Endothelial cell (in vitro differentiated cells): ENCODE measurements around the gene BRINP1. TPM values are rescaled to one million over a fixed set of nuclear protein-coding genes. Genes with fewer than 3 reads are reported as not detected.

Experiments
- DNase-seq: peaks from one replicate; pipeline ENCODE4 v3.0.0; 2021; ENCODE audit warnings: low spot score
- H3K27ac Mint-ChIP-seq: one replicate; pipeline ENCODE4 v1.8.0; 2021; ENCODE audit warnings: mixed read lengths, inconsistent platforms; ENCODE audit not compliant: unreplicated experiment
- H3K27me3 Mint-ChIP-seq: one replicate; pipeline ENCODE4 v1.8.0; 2021; ENCODE audit warnings: mild to moderate bottlenecking, moderate library complexity, mixed read lengths, inconsistent platforms; ENCODE audit not compliant: unreplicated experiment
- H3K36me3 Mint-ChIP-seq: one replicate; pipeline ENCODE4 v1.8.0; 2021; ENCODE audit warnings: mild to moderate bottlenecking, low read depth, mixed read lengths, inconsistent platforms; ENCODE audit not compliant: unreplicated experiment
- H3K4me1 Mint-ChIP-seq: one replicate; pipeline ENCODE4 v1.8.0; 2021; ENCODE audit warnings: mild to moderate bottlenecking, mixed read lengths, inconsistent platforms; ENCODE audit not compliant: unreplicated experiment
- H3K4me3 Mint-ChIP-seq: one replicate; pipeline ENCODE4 v1.8.0; 2021; ENCODE audit warnings: mild to moderate bottlenecking, mixed read lengths, inconsistent platforms; ENCODE audit not compliant: unreplicated experiment
- H3K9me3 Mint-ChIP-seq: one replicate; pipeline ENCODE4 v1.8.0; 2021; ENCODE audit warnings: mixed read lengths, inconsistent platforms; ENCODE audit not compliant: unreplicated experiment
- total RNA-seq: library from RNA; stranded (reverse); fragmentation: NEBNext Ultra II Directional; extraction: Animal tissue kit (Norgen Biotek cat#: 25700); gene quantifications from one replicate; pipeline ENCODE4 v1.2.1, GENCODE V29; 2021; ENCODE audit not compliant: unreplicated experiment
- TF ChIP-seq, protein P1 (sequence below): fragments of 200-600 bp; sonication (generic); IDR thresholded peaks from one replicate; pipeline ENCODE4 v1.5.0; 2021; ENCODE audit warnings: antibody characterized with exemption; ENCODE audit not compliant: unreplicated experiment

The BRINP1 gene
- total RNA-seq, 1 donor from 2014 or later, result 1.9 TPM

DNA sequence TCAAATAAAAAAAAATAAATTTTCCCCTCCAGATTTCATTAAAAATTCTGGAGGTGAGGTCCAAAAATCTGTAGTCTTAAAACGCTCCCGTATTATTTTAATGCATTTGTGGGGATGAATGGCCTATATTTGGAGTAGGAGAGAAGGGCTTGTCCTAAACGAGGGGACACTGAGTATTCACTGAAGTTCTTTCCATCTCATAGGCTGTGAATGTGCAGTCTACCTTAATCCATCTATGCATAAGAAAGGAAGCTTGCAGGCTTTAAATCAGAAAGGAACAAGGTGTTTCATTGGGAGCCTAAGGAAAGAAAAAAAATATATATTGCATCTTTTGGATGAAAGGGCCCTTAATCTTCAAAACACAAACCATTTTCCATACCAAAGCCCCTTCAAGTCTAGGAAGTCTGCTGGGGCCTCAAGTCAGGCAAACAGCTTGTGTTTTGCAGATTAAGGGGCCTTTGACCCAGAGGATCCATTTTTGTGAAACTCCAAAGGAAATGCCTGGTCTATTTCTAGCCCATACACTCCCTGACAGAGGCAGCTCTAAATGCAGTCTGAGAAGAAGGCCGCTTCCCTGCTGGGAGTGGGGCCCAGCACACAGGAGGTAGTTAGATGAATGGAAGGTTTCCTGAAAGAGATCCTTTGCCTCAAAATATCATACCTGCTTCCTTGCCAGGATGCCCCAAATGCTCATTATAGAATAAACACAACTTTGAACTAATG, 35.6 kb downstream of the BRINP1 start:
- Mint-ChIP-seq H3K27ac (no peak overlapping the region), H3K27me3 (no peaks in the 10 kb centered on the region), H3K36me3 (peaks cover under 1% of the 10 kb centered on the region), H3K9me3 (no peaks in the 10 kb centered on the region), H3K4me1 (peaks cover 6% of the 10 kb centered on the region), H3K4me3 (no peak overlapping the region)
- DNase-seq, result no peak
- TF ChIP-seq, protein P1, sequence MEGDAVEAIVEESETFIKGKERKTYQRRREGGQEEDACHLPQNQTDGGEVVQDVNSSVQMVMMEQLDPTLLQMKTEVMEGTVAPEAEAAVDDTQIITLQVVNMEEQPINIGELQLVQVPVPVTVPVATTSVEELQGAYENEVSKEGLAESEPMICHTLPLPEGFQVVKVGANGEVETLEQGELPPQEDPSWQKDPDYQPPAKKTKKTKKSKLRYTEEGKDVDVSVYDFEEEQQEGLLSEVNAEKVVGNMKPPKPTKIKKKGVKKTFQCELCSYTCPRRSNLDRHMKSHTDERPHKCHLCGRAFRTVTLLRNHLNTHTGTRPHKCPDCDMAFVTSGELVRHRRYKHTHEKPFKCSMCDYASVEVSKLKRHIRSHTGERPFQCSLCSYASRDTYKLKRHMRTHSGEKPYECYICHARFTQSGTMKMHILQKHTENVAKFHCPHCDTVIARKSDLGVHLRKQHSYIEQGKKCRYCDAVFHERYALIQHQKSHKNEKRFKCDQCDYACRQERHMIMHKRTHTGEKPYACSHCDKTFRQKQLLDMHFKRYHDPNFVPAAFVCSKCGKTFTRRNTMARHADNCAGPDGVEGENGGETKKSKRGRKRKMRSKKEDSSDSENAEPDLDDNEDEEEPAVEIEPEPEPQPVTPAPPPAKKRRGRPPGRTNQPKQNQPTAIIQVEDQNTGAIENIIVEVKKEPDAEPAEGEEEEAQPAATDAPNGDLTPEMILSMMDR, result no peak

DNA sequence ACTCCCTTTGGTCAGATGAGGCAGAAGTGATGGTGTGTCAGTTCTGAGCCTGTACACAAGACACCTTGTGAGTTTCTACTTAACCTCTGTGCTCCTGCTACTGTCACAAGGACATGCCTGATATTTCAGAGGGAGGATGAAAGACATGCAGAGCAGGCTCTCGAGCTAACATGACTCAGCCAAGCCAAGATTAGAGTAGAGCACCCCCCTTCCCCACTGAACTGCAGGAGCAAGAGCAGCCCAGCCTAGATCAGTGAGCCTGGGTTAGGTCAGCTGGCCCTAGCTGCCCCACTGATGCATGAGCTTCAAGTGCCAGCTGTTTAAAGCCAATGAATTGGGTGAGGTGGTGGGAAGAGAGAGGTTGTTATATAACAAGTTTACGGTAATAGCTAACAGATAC, 36.7 kb downstream of the BRINP1 start:
- no peaks in the 10 kb centered on the region for H3K9me3 Mint-ChIP-seq
- H3K4me3 Mint-ChIP-seq, result no peak overlapping the region
- TF ChIP-seq, protein P1, result no peak
- H3K36me3 Mint-ChIP-seq, result peaks cover 4% of the 10 kb centered on the region
- peaks cover 6% of the 10 kb centered on the region for H3K4me1 Mint-ChIP-seq
- H3K27me3 Mint-ChIP-seq, result no peaks in the 10 kb centered on the region
- H3K27ac Mint-ChIP-seq, result no peak overlapping the region
- DNase-seq, result no peak

DNA sequence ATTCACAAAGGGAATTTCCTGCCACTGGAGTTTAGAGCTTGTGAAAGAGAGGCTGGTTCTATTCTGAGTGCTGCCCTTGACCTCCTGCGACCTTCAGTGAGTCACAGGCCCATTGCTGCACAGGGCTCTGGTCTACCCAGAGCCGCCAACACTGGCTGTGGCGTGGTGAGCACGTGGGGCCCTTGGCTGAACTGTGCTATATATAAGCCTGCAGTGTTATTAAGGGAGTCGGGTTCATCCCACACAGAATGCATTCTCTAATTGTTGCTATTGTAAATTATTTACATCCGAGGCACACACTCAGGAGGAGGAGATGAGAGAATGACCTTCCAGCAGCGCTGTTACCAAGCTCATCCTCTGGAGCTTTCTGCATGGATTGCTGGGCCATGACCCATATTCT, 47.1 kb downstream of the BRINP1 start:
- Mint-ChIP-seq H3K4me3 (no peak overlapping the region), H3K36me3 (no peaks in the 10 kb centered on the region), H3K4me1 (peaks cover 3% of the 10 kb centered on the region), H3K9me3 (no peaks in the 10 kb centered on the region), H3K27ac (no peak overlapping the region), H3K27me3 (no peaks in the 10 kb centered on the region)
- TF ChIP-seq, protein P1, result no peak
- DNase-seq, result no peak

DNA sequence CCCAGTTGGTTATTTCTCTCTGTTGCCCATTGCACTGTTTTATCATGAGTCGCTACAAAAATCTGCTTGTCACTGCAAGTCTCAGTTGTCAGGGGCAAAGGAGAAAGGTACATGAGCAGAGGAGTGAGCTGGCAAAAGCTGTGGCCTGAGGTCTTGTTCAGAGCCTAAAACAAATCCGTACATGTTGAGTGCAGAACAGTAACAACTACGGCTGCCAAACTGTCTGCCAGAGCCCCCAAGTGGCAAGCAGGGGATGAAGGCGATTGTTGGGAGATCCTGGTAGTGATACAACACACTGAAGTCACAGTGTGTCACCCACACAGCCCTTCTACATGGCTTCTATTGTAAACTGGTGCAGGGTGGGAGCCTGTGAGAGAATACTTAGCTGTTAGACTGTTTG, 50.9 kb downstream of the BRINP1 start:
- no peaks in the 10 kb centered on the region for H3K36me3 Mint-ChIP-seq
- H3K27ac Mint-ChIP-seq, result no peak overlapping the region
- no peak overlapping the region for H3K4me3 Mint-ChIP-seq
- TF ChIP-seq, protein P1, result no peak
- H3K4me1 Mint-ChIP-seq, result no peaks in the 10 kb centered on the region
- H3K27me3 Mint-ChIP-seq, result no peaks in the 10 kb centered on the region
- no peaks in the 10 kb centered on the region for H3K9me3 Mint-ChIP-seq
- no peak for DNase-seq

DNA sequence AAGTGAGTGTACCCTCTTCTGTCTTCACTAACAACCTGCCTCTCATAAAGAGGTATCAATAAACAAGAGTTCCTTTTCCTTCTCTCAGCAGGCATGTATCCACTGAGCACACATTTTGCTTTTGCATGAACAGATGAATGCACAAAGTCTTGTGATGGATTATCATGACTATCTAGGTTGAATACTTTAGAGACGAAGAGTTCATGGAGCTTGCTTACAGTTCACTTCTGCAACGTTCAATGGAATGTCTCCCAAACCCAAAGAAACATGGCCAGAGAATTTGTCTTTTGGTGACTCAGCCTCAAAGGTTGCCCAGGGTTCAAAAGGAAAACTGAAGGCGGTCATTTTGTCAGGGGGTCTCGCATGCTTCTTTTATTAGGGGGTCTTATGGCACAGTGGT, 55.4 kb downstream of the BRINP1 start:
- H3K36me3 Mint-ChIP-seq, result no peaks in the 10 kb centered on the region
- H3K4me3 Mint-ChIP-seq, result no peak overlapping the region
- no peaks in the 10 kb centered on the region for H3K27me3 Mint-ChIP-seq
- H3K4me1 Mint-ChIP-seq, result no peaks in the 10 kb centered on the region
- no peak for DNase-seq
- H3K27ac Mint-ChIP-seq, result no peak overlapping the region
- TF ChIP-seq, protein P1, result no peak
- no peaks in the 10 kb centered on the region for H3K9me3 Mint-ChIP-seq
